K562 (cell line): ENCODE results near the gene CDKN1C. TPM values are rescaled to one million over a fixed set of nuclear protein-coding genes. Genes with fewer than 3 reads are reported as not detected.

Source experiments
- HDAC2 ChIP-seq: fragments of 450-650 bp; IDR thresholded peaks from 2 replicates; pipeline ENCODE4 v1.6.1; 2016; ENCODE audit warnings: mild to moderate bottlenecking
- NEUROD1 ChIP-seq: fragments of 150-350 bp; IDR thresholded peaks from 2 replicates; pipeline ENCODE4 v1.6.1; 2014; ENCODE audit warnings: borderline replicate concordance, low read length, low read depth; ENCODE audit not compliant: partially characterized antibody
- SMC3 ChIP-seq: conservative IDR thresholded peaks from 2 replicates; pipeline ENCODE4 v1.6.1; 2011; ENCODE audit warnings: low read depth, low read length, improper control_type of control experiment; ENCODE audit not compliant: insufficient read depth
- ZFP1 ChIP-seq: fragments of 450-650 bp; formaldehyde crosslinking; IDR thresholded peaks from 2 replicates; pipeline ENCODE4 v1.4.0; 2020; ENCODE audit warnings: mild to moderate bottlenecking, mixed read lengths
- ZNF134 ChIP-seq: fragments of 250-450 bp; sonication (Bioruptor Pico); conservative IDR thresholded peaks from 2 replicates; pipeline ENCODE4 v1.4.0; 2020
- polyA plus RNA-seq, 8 experiments: library from polyadenylated mRNA; depleted of rRNA in 4 of 8; stranded (reverse) in 5 of 8; unstranded in 3 of 8; fragments of >200 nt; fragmentation: Nextera tagmentation in 2 of 8; fragmentation: Illumina TruSeq in 1 of 8; extraction: Ambion mirVana in 2 of 8; extraction: Trizol in 1 of 8; gene quantifications; 2 replicates each; pipeline versions ENCODE4 v1.2.1 to v1.2.3, GENCODE V29; 2011 to 2014; ENCODE audit warnings: inconsistent platforms in 1 of 8, missing spikeins in 1 of 8
- total RNA-seq, 7 experiments: library from RNA; depleted of rRNA in 6 of 7; stranded (reverse); fragments of >200 nt in 6 of 7; fragmentation: Illumina TruSeq in 2 of 7; extraction: Trizol in 2 of 7; gene quantifications; 2 replicates each; pipeline versions ENCODE4 v1.2.1 to v1.2.3, GENCODE V29; 2011 to 2021; ENCODE audit warnings: low replicate concordance in 1 of 7
- TF ChIP-seq, protein P1 (sequence below): fragments of 150-350 bp; conservative IDR thresholded peaks from 2 replicates; pipeline ENCODE4 v1.6.1; 2014; ENCODE audit warnings: low read length
- TF ChIP-seq, protein P2 (sequence below): sonication (generic); formaldehyde crosslinking; IDR thresholded peaks from 2 replicates; pipeline ENCODE4 v1.5.0; 2020; ENCODE audit warnings: missing genetic modification reagents

Gene CDKN1C
- total and polyA plus RNA-seq, 9 of the 15 experiments (the other 6 are each of a cell fraction or from before 2014, with no cell fraction given) = 2.8 to 21.1 (median 9.3) TPM

DNA sequence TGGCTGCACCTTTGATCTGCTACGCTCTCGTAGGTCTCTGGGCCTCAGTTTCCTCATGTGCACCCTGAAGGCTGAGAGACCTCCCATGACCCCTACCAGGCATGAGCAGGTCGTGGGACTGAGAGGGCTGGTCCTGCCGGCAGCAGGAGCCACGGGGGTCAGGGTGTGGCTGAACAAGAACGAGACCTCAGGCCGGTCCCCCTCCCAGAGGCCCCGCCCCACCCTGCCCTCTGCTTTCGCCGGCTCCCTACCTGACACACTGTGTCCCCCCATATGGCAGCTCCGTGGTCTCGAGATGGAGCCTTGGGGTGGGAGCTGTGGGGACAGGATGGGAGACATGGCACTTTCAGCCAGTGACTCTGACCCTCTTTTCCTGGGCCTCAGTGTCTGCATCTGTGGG lies 40.6 kb downstream of the CDKN1C start (continued):
- TF ChIP-seq, protein P1, sequence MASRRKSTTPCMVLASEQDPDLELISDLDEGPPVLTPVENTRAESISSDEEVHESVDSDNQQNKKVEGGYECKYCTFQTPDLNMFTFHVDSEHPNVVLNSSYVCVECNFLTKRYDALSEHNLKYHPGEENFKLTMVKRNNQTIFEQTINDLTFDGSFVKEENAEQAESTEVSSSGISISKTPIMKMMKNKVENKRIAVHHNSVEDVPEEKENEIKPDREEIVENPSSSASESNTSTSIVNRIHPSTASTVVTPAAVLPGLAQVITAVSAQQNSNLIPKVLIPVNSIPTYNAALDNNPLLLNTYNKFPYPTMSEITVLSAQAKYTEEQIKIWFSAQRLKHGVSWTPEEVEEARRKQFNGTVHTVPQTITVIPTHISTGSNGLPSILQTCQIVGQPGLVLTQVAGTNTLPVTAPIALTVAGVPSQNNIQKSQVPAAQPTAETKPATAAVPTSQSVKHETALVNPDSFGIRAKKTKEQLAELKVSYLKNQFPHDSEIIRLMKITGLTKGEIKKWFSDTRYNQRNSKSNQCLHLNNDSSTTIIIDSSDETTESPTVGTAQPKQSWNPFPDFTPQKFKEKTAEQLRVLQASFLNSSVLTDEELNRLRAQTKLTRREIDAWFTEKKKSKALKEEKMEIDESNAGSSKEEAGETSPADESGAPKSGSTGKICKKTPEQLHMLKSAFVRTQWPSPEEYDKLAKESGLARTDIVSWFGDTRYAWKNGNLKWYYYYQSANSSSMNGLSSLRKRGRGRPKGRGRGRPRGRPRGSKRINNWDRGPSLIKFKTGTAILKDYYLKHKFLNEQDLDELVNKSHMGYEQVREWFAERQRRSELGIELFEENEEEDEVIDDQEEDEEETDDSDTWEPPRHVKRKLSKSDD = no peak
- TF ChIP-seq ZNF134 (CRISPR knock-in tag) (no peak), SMC3 (no peak), HDAC2 (no peak), ZFP1 (no peak), NEUROD1 (no peak)
- TF ChIP-seq, protein P2, sequence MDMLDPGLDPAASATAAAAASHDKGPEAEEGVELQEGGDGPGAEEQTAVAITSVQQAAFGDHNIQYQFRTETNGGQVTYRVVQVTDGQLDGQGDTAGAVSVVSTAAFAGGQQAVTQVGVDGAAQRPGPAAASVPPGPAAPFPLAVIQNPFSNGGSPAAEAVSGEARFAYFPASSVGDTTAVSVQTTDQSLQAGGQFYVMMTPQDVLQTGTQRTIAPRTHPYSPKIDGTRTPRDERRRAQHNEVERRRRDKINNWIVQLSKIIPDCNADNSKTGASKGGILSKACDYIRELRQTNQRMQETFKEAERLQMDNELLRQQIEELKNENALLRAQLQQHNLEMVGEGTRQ (CRISPR knock-in tag) = no peak
